HG03432 (cell line): ENCODE measurements around the gene MAPK9.

Experiments
- ATAC-seq: cut with Tn5 transposase; IDR thresholded peaks from one replicate; pipeline ENCODE4 v1.9.1; 2021; ENCODE audit warnings: mild to moderate bottlenecking, moderate library complexity; ENCODE audit not compliant: unreplicated experiment

The MAPK9 gene

GRCh38 chr5:180296771-180297170 lies 4.9 kb upstream of the MAPK9 start:
- ATAC-seq = no peak

GRCh38 chr5:180294913-180295555 lies 3.2 kb upstream of the MAPK9 start:
- no peak for ATAC-seq

- no peak for ATAC-seq
Measured at GRCh38 chr5:180294411-180294810, 2.5 kb upstream of the MAPK9 start.

DNA sequence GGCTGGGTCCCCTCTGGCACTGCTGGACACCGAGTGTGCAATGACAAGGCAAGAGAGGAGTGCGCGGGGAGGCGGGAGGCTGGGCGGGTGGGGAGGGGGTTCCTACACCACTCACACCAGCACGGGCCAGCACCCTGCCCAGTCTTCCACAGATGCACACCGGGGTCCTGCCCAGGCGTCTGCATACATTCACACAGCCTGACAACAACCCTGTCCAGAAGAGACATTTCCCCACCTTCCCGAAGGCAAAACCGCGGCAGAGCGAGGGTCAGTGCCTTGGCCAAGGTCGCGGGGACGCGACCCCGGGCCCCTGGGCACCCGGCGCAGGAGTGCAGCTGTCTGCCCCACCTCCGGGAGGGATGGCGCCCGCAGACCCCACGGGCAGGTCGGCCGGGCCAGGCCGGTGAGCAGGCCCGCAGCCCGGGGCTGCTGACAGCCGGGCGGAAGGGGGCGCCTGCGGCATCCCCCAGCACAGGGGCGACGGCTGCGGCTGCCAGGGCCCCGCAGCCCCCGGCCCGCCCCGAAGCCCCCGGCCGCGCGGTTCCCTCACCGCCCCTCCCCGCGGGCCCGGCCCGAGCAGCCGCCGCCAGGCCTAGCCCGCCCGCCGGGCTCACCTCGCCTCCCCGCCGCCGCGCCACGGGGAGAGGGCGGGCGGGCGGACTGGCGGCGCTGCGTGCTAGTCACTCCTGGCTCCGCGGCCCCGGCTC lies 496 bp downstream of the MAPK9 start:
- ATAC-seq = peak; percentile 38

- ATAC-seq = no peak
Measured at GRCh38 chr5:180290568-180291233, 1.2 kb downstream of the MAPK9 start.

DNA sequence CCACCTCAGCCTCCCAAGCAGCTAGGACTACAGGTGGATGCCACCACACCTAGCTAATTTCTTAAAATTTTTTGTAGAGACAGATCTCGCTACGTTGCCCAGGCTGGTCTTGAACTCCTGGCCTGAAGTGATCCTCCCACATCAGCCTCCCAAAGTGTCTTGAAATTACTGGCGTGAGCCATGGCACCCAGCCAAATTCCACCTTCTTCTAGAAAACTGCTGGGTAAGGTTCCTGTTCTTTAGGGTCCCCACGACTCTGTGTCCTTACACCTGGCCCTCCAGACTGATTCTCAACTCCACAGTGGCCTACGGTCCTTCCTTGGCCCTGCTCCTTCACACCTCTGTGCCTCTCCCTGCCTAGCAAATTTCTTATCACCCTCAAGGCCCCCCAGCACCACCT lies 1.9 kb downstream of the MAPK9 start:
- no peak for ATAC-seq

GRCh38 chr5:180289433-180289832 lies 2.5 kb downstream of the MAPK9 start:
- ATAC-seq = no peak

- ATAC-seq = no peak
Measured at GRCh38 chr5:180287868-180288267, 4.0 kb downstream of the MAPK9 start.

DNA sequence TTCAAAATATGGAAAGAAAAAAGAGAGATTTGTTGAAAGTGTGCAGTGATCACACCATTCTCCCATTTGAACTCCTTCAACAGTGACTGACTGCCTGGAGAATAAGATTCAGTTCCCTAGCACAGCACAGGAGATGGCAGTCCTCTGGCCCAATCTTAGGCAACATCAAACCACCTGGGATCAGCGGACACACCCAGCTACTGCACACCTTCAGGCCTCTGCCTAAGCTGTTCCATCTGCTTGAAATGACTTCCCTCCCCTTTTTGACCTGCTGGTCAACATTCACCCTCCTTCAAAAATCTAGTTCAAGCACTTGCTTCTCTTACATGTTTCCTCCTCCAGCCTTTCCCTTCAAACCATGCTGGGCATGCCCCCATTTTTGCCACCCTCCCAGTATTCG lies 4.5 kb downstream of the MAPK9 start:
- no peak for ATAC-seq

GRCh38 chr5:180284149-180284548 lies 7.7 kb downstream of the MAPK9 start:
- ATAC-seq = no peak

GRCh38 chr5:180283026-180283615 lies 8.8 kb downstream of the MAPK9 start:
- no peak for ATAC-seq

- ATAC-seq = no peak
Measured at GRCh38 chr5:180282281-180282680, 9.6 kb downstream of the MAPK9 start.

DNA sequence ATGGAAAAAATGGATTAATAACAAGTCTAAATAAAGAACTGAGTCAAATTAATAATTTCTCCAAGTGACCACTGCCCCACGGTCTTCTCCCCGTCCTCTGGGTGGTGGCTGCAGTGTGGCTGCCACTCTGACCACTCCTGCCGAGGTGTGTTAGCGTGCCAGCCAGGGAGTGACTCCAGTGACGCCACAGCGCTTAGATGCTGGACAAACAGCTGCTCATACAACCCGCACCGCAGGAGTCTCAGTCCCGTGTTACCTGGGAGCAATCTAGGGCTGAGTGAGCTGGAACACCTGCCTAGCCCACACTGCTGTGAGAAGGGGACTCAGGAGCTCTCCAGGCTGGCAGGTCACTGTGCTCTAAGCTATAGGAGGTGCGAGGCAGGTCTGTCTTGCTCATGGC lies 10.2 kb downstream of the MAPK9 start:
- ATAC-seq = no peak

- ATAC-seq = no peak
Measured at GRCh38 chr5:180274695-180275094, 17.2 kb downstream of the MAPK9 start.

DNA sequence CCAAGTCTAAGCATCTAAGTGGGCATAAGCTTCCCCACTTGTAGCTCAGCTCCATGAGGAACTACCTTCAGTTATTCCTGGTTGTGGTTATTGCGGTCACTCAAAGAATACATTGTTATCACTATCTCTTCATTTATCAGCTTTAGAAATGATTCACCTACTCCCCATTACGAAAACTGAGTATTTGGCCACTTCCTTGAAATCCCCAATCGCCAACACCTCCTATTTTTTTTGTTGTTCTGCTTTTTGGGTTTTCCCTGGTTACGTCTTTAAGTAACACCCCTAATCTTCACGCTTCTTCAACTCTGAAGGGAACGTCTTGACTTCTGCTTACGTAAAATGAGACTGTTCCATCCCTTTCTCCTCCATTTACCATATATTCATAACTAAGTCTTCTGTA lies 20.7 kb downstream of the MAPK9 start:
- no peak for ATAC-seq

- ATAC-seq = no peak
Measured at GRCh38 chr5:180259260-180259611, 32.6 kb downstream of the MAPK9 start.

DNA sequence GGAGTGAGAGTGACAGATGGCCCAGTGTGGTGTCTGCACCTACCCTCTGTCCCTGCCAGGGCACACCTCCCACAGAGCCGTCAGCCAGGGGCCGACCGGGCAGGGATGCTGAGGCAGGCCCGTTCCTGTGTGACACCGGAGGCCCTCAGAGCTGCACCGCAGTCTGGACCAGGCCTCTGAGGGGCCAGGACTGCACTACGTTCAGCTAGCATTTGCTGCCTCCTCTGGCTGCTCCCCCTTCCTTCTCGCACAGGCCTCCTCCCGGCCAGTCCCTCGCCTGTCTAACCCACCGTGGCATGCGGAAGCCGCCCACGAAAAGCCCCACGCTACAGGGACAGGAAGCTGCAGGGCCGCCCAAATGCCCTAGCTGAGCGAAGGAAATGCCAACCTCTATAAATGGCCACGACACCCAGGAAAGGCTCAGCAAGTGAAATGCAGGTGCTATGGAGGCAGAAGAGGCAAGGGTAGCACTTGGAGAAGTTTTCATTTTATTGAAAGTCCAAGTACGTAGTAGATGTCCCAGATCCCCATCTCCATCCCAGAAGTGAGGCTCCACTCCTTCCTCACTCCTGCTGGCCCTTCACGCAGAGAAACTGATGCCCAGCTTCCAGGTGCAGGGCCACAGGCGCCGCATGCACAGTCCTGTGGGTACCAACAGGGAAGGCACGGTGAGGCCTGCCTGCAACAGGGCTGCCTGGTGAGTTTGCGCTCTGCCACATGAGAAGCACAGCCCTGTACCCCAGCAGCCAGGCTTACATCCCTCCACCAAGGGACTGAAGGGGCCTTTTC lies 38.7 kb downstream of the MAPK9 start:
- no peak for ATAC-seq

- no peak for ATAC-seq
Measured at GRCh38 chr5:180251887-180252286, 40.0 kb downstream of the MAPK9 start.

GRCh38 chr5:180251141-180251540 lies 40.7 kb downstream of the MAPK9 start:
- ATAC-seq = no peak

DNA sequence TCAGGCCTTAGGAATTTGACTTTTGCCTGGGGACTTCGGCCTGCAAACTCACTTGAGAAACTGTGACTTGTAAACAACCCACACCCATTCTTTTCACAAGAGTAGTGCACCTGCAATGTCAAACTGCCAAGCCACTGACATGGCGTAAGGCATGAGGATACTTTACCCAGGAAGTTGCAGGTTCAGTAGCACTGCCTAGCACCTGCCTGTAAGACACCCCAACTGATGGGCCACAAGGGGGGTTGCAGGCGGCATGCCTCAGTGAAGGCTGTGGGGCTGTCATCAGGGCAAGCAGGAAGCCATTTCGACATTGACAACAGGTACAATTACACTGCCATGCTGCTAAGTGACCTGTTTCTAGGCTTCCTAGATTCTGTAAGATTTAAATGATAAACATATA lies 41.6 kb downstream of the MAPK9 start:
- ATAC-seq = no peak

DNA sequence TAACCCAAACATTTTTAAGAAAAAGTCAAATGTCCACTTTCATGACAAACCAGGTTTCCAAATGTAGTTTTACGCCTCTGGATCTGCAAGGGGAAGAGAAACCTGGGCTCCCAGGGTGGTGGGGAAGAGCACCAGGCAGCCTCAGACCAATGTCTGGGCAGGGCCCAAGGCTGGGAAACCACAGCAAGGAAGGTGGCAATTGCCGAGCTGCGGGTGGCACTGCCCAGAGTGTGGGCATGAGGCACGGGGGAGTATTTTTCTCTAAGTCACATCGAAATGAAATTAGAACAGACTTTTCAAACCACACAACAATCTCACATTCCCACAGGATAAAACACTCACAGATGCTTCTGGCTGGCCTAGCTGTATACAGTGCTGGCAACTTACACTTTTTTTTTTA lies 50.3 kb downstream of the MAPK9 start:
- no peak for ATAC-seq
